MCF 10A (cell line): ENCODE results near the gene SERPINB11. TPM values are rescaled to one million over a fixed set of nuclear protein-coding genes. Genes with fewer than 3 reads are reported as not detected.

Source experiments
- BruUV-seq: library from RNA; stranded (reverse); fragments of 400-500 nt; replicated peaks from 2 replicates; lab custom pipeline; 2021; lab: Mats Ljungman, UMichigan
- CTCF ChIA-PET: fragments of 300-600 bp; sonication (Branson Sonifier 250); formaldehyde crosslinking; extraction: SDS; loops from one replicate; lab custom pipeline; 2021; ENCODE audit warnings: antibody characterized with exemption, inconsistent platforms; lab: Yijun Ruan, JAX
- POLR2A ChIA-PET: fragments of 300-600, 350-650 bp; sonication (Branson Sonifier 250); formaldehyde crosslinking; extraction: SDS; loops from one replicate; lab custom pipeline; 2020; ENCODE audit warnings: antibody characterized with exemption, inconsistent platforms; lab: Yijun Ruan, JAX
- DNase-seq: peaks from one replicate; pipeline ENCODE4 v3.0.0-alpha.2; 2018; ENCODE audit not compliant: unreplicated experiment
- H3K27ac Mint-ChIP-seq: one replicate; pipeline ENCODE4 v1.8.0; 2022; ENCODE audit warnings: mild to moderate bottlenecking, low read depth, mixed read lengths; ENCODE audit not compliant: unreplicated experiment
- H3K27me3 Mint-ChIP-seq: one replicate; pipeline ENCODE4 v1.8.0; 2022; ENCODE audit warnings: mixed read lengths; ENCODE audit not compliant: insufficient read depth, unreplicated experiment
- H3K36me3 Mint-ChIP-seq: one replicate; pipeline ENCODE4 v1.8.0; 2022; ENCODE audit warnings: mild to moderate bottlenecking, moderate library complexity, mixed read lengths; ENCODE audit not compliant: insufficient read depth, unreplicated experiment
- H3K4me1 Mint-ChIP-seq: one replicate; pipeline ENCODE4 v1.8.0; 2022; ENCODE audit warnings: mixed read lengths; ENCODE audit not compliant: insufficient read depth, unreplicated experiment
- H3K4me3 Mint-ChIP-seq: one replicate; pipeline ENCODE4 v1.8.0; 2022; ENCODE audit warnings: mild to moderate bottlenecking, moderate library complexity, mixed read lengths; ENCODE audit not compliant: unreplicated experiment
- H3K9me3 Mint-ChIP-seq: one replicate; pipeline ENCODE4 v1.8.0; 2022; ENCODE audit warnings: mixed read lengths; ENCODE audit not compliant: unreplicated experiment
- intact Hi-C: fragments of 100-400 bp; cut with micrococcal nuclease; formaldehyde crosslinking; loops from 2 replicates; pipeline ENCODE4 v1.14.1; 2022
- total RNA-seq: library from RNA; stranded (reverse); gene quantifications from 2 replicates; pipeline ENCODE4 v1.2.3, GENCODE V29; 2022
- TF ChIP-seq, protein P1 (sequence below): fragments of 200-600 bp; IDR thresholded peaks from one replicate; pipeline ENCODE4 v1.8.0; 2022; ENCODE audit warnings: antibody characterized with exemption, mild to moderate bottlenecking; ENCODE audit not compliant: unreplicated experiment

SERPINB11 gene
- total RNA-seq, 1 experiment from 2014 or later, result not detected

DNA sequence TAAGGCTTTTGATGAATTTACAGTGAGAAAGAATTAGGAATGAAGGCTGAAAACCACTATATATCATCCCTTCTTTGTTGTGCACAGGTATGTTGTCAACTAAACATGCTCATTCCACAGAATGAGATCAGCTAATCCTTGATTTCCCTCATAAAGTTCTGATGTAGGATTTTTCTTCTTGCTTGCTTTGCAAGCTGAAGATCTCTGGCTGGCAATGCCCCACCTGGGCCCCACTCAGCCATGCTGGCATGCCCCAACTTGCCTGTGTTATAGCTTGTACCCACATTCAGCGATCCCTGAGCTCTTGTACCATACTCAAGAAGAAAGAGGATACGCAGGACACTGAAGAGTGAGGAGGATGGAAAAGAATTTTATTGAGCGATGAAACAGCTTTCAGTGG is 18.0 kb upstream of the SERPINB11 start:
- Mint-ChIP-seq H3K27ac (peak overlapping the region; percentile 100), H3K4me3 (no peak overlapping the region), H3K9me3 (peaks cover 30% of the 10 kb centered on the region), H3K36me3 (no peaks in the 10 kb centered on the region), H3K27me3 (no peaks in the 10 kb centered on the region), H3K4me1 (peaks cover 36% of the 10 kb centered on the region)
- intact Hi-C loops, result no loop called here
- CTCF ChIA-PET, result interaction anchor here (0.5 to 2.8 kb wide), 7 partner anchors 9 to 725 kb away, joined by 3 to 16 read pairs (median 3); no protein-coding TSS in a partner anchor
- DNase-seq, result no peak
- no TSS peak for BruUV-seq
- TF ChIP-seq, protein P1, sequence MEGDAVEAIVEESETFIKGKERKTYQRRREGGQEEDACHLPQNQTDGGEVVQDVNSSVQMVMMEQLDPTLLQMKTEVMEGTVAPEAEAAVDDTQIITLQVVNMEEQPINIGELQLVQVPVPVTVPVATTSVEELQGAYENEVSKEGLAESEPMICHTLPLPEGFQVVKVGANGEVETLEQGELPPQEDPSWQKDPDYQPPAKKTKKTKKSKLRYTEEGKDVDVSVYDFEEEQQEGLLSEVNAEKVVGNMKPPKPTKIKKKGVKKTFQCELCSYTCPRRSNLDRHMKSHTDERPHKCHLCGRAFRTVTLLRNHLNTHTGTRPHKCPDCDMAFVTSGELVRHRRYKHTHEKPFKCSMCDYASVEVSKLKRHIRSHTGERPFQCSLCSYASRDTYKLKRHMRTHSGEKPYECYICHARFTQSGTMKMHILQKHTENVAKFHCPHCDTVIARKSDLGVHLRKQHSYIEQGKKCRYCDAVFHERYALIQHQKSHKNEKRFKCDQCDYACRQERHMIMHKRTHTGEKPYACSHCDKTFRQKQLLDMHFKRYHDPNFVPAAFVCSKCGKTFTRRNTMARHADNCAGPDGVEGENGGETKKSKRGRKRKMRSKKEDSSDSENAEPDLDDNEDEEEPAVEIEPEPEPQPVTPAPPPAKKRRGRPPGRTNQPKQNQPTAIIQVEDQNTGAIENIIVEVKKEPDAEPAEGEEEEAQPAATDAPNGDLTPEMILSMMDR, result no peak
- POLR2A ChIA-PET, result interaction anchor here (0.6 to 2.1 kb wide), 5 partner anchors 10 to 98 kb away, joined by 3 to 18 read pairs (median 4); partner anchors contain the start of gene SERPINB13

DNA sequence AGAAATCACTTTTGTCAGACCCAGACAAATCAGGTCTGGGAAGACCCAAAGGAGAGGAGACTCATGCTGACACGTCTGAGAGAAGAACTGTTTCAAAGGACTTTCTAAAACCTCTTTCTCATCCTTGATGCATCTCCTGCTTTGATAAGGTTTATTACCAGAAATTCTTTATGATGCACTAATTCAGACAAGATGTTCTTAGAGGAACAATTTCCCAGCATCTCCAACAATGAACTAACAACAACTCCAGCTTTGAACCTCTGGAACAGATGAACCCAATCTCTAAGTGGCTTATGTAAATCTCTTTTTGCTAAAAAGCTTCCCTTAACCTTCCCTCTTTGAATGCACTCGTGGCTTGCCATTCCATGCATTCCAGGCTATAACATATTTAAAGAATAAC is 15.9 kb upstream of the SERPINB11 start:
- H3K27me3 Mint-ChIP-seq, result no peaks in the 10 kb centered on the region
- ChIA-PET POLR2A (interaction anchor here (0.6 kb wide), 1 partner anchor 12 kb away, joined by 3 read pairs; no protein-coding TSS in a partner anchor), CTCF (interaction anchor here (1.3 kb wide), 1 partner anchor 55 kb away, joined by 5 read pairs; no protein-coding TSS in a partner anchor)
- H3K4me3 Mint-ChIP-seq, result no peak overlapping the region
- H3K9me3 Mint-ChIP-seq, result peaks cover 38% of the 10 kb centered on the region
- intact Hi-C loops, result no loop called here
- DNase-seq, result no peak
- peaks cover 36% of the 10 kb centered on the region for H3K4me1 Mint-ChIP-seq
- no peaks in the 10 kb centered on the region for H3K36me3 Mint-ChIP-seq
- BruUV-seq, result no TSS peak
- TF ChIP-seq, protein P1, result no peak
- no peak overlapping the region for H3K27ac Mint-ChIP-seq

- Mint-ChIP-seq H3K27me3 (no peaks in the 10 kb centered on the region), H3K9me3 (peaks cover 30% of the 10 kb centered on the region), H3K36me3 (no peaks in the 10 kb centered on the region), H3K27ac (no peak overlapping the region), H3K4me1 (peaks cover 17% of the 10 kb centered on the region), H3K4me3 (no peak overlapping the region)
- no peak for DNase-seq
- TF ChIP-seq, protein P1, result no peak
- intact Hi-C loops, result no loop called here
- ChIA-PET POLR2A (no interaction called here), CTCF (no interaction called here)
- no TSS peak for BruUV-seq
Observed at GRCh38 chr18:63689064-63689463, 13.7 kb upstream of the SERPINB11 start.

DNA sequence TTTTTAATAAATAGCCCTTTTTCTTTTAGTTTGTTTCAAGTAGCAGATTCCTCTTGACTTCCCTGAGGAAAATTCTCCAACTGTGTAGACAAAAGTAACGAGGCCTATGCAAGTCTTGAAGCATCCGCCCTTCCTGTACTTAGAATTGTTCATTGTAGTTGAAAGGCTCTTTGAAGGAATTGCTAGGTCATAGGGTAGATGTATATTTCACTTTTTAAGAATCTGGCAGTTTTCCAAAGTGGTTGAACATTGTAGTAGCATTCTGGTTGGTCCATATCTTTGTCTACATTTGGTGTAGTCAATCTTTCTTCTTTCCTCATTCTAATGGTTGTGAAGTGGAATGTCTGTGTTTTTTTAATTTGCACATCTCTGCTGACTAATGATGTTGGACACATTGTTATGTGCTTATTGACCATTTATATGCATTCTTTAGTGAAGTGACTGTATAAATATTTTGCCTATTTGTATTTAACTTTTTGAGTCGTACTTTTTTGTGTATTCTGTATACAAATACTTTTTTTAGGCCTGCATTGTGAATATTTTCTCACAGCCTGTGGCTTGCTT is 5.6 kb upstream of the SERPINB11 start:
- Mint-ChIP-seq H3K4me3 (no peak overlapping the region), H3K4me1 (no peaks in the 10 kb centered on the region), H3K36me3 (no peaks in the 10 kb centered on the region), H3K27me3 (no peaks in the 10 kb centered on the region), H3K9me3 (no peaks in the 10 kb centered on the region), H3K27ac (no peak overlapping the region)
- DNase-seq, result no peak
- no TSS peak for BruUV-seq
- POLR2A ChIA-PET, result no interaction called here
- TF ChIP-seq, protein P1, result no peak
- intact Hi-C loops, result no loop called here
- CTCF ChIA-PET, result no interaction called here
